HG02938 (cell line): Measurements from ENCODE around the gene MED25.

Experiments
- ATAC-seq: cut with Tn5 transposase; IDR thresholded peaks from one replicate; pipeline ENCODE4 v1.9.1; 2021; ENCODE audit warnings: mild to moderate bottlenecking, moderate library complexity; ENCODE audit not compliant: unreplicated experiment

The MED25 gene

DNA sequence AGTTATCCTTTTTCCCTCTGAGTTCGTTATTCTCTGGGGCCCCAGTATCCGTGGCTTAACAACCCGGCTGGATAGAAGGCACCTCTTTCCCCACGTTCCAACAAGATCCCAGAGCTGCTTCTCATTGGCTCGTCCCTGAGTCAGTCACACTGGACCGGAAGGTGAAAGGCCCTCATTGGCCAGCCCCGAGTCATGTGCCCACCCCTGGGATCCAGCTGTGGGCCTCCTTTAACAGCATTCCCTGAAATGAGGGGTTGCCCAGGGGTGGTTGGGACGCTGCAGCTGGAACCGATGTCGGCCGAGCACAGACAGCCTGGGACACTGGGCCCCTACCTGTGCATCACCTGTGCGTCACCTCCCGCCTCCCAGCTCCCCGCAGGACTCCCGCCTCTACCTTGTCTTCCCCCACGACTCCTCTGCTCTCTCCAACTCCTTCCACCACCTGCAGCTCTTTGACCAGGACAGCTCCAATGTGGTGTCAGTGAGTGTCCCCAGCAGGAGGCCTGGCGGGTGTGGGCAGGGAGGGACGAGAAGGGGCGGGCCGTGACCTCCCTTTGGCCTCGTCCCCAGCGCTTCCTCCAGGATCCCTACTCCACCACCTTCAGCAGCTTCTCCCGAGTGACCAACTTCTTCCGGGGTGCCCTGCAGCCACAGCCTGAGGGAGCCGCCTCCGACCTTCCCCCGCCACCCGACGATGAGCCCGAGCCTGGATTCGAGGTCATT is 63.7 kb downstream of the MED25 start:
- no peak for ATAC-seq

DNA sequence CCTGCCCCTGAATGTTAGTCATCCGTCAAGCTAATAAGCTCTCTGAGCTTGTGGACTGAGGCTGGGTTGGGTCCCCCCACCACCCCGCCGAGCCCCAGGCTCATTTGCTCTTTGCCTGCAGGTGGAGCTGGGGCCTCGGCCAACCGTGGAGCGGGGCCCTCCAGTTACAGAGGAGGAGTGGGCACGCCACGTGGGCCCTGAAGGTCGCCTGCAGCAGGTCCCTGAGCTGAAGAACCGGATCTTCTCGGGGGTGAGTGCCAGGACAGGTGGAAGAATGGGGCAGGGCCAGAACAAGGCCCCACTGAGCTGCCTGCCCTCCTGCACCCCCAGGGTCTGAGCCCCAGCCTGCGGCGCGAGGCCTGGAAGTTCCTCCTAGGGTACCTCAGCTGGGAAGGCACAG is 64.6 kb downstream of the MED25 start:
- no peak for ATAC-seq

GRCh38 chr19:49883094-49883493 is 65.0 kb downstream of the MED25 start:
- no peak for ATAC-seq

GRCh38 chr19:49884109-49884508 is 66.0 kb downstream of the MED25 start:
- no peak for ATAC-seq

DNA sequence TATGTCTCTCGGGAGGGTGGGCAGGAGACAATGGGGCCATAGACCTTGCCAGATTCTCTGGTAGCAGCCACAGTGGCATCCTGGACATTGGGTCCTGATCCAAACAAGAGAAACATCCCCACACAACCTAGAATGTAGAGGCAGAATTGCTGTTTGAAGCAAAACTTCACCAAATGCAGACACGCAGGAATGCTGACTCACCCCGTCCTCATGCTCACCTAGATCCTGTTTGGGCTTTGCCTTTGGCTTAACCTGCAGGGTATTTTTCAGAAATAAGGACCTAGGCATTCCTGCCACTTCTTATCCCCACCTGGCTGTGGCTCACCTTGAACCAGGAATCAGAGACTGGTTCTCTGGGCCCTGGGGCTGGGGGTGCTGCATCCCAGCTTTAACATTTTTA is 66.7 kb downstream of the MED25 start:
- no peak for ATAC-seq
